GM21619 (cell line): ENCODE results near the gene MTREX.

ENCODE experiments used
- ATAC-seq: cut with Tn5 transposase; IDR thresholded peaks from one replicate; pipeline ENCODE4 v1.9.1; 2021; ENCODE audit not compliant: unreplicated experiment

MTREX gene

DNA sequence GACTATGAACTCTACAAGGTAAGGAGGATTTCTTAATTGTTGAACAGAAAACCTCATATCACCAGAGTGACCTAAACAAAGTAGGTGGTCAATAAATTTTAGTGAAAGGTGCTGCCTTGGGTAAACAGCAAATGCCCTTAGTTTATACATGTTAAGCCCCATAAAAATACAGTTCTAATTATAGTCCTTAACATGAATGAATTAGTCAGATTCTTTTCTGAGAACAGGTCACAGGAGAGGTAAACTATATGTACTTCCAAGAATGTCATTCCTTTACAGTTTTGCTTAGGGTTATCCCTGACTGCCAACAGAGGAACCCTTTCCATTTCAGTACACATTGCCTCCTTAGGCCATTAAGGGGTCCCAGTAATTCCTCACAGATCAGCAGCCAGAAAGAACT, 162.1 kb downstream of the MTREX start:
- ATAC-seq, result no peak

- ATAC-seq, result no peak
Measured at GRCh38 chr5:55470282-55470681, 162.5 kb downstream of the MTREX start.

- no peak for ATAC-seq
Measured at GRCh38 chr5:55471468-55471867, 163.7 kb downstream of the MTREX start.

DNA sequence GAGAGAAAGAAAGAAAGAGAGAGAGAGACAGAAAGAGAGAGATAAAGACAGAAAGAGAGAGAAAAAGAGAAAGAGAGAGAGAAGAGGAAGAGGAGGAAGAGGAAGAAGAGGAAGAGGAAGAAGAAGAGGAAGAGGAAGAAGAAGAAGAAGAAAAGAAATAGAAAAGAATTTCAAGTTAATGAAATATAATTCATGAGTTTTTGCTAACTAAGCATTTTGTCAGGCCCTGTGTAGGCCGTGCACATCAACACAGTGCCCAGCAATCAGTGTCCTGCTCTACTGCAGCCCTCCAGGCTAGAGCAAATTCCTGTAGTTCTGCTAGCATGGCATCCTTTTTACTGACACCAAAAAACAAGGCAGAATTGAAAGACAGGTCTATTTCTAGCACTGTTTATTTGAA, 164.9 kb downstream of the MTREX start:
- ATAC-seq, result no peak
